Right renal cortex interstitium (tissue), 3 donors: ENCODE data around the gene TNFSF8. TPM values are rescaled to one million over a fixed set of nuclear protein-coding genes. Genes with fewer than 3 reads are reported as not detected.

Experiments used
- polyA plus RNA-seq, 3 donors: library from polyadenylated mRNA; unstranded; fragments of 120-200 nt; gene quantifications; one replicate each; pipeline ENCODE4 v1.2.1, GENCODE V29; 2013; ENCODE audit not compliant: insufficient read length in 3 of 3

TNFSF8 gene
- polyA plus RNA-seq, 3 donors, result 0.24 to 0.61 (median 0.46) TPM

Other genes with a start within 250 kb of the TNFSF8 start
- not detected for gene TEX48, start 248.4 kb downstream of the TNFSF8 start, polyA plus RNA-seq
- gene TNFSF15, start 124.6 kb downstream of the TNFSF8 start, polyA plus RNA-seq, result 1 to 10 TPM; 3.5 to 8.0 (median 5.3) TPM
- 100 to 1,000 TPM; 406 to 463 (median 421) TPM for gene TNC, start 187.6 kb upstream of the TNFSF8 start, polyA plus RNA-seq